B cell (primary cell): ENCODE results near the gene VWA5A. TPM values are rescaled to one million over a fixed set of nuclear protein-coding genes. Genes with fewer than 3 reads are reported as not detected.
A peak's percentile ranks its signal among the peaks of the same experiment; 100 is the strongest.

Experiments
- ATAC-seq: fragments of 200-7000 bp; cut with Tn5 transposase; one replicate; pipeline ENCODE4 v1.10.0; 2021; ENCODE audit warnings: low read depth, mild to moderate bottlenecking, moderate number of reproducible peaks, moderate library complexity
- CTCF ChIA-PET: fragments of 350-600 bp; sonication (Branson Sonifier 250); formaldehyde crosslinking; loops from one replicate; lab custom pipeline; 2021; ENCODE audit warnings: antibody characterized with exemption, inconsistent platforms; lab: Charles Lee
- POLR2A ChIA-PET: fragments of 350-600 bp; sonication (Branson Sonifier 250); formaldehyde crosslinking; loops from one replicate; lab custom pipeline; 2021; ENCODE audit warnings: antibody characterized with exemption; lab: Charles Lee
- DNase-seq: peaks from one replicate; pipeline ENCODE4 v3.0.0; 2013
- H2AFZ ChIP-seq: 2 replicates; pipeline ENCODE4 v1.6.1; 2012; ENCODE audit warnings: mild to moderate bottlenecking, low read depth, low read length; ENCODE audit not compliant: insufficient read depth, poor library complexity, severe bottlenecking
- H3K27ac ChIP-seq, 2 donors: 1 replicate in 1 of 2; 2 replicates in 1 of 2; pipeline ENCODE4 v1.5.1; 2012 to 2013; ENCODE audit warnings: low read length in 2 of 2, mild to moderate bottlenecking in 2 of 2, moderate library complexity in 1 of 2
- H3K27me3 ChIP-seq, 4 experiments: fragments of 200-600 bp in 1 of 4; sonication (generic) in 1 of 4; replicated peaks in 1 of 4; 1 replicate in 2 of 4; 2 replicates in 2 of 4; pipeline versions ENCODE4 v1.6.1 to v1.7.0; 2013 to 2016; ENCODE audit warnings: low read length in 3 of 4, mild to moderate bottlenecking in 2 of 4, mixed read lengths in 1 of 4, moderate library complexity in 1 of 4; ENCODE audit not compliant: insufficient read depth in 4 of 4, control insufficient read depth in 3 of 4; ENCODE audit errors: control extremely low read depth in 1 of 4
- H3K36me3 ChIP-seq, 2 experiments: replicated peaks in 1 of 2; 1 replicate in 1 of 2; 2 replicates in 1 of 2; pipeline versions ENCODE4 v1.6.1 to v1.7.1; 2013; ENCODE audit warnings: low read length in 1 of 2; ENCODE audit not compliant: insufficient read depth in 2 of 2, control insufficient read depth in 1 of 2; ENCODE audit errors: control extremely low read depth in 1 of 2, extremely low read depth in 1 of 2
- H3K4me1 ChIP-seq, 2 donors: fragments of 200-600 bp in 1 of 2; sonication (generic) in 1 of 2; 1 replicate in 1 of 2; 2 replicates in 1 of 2; pipeline versions ENCODE4 v1.5.1 to v1.6.1; 2013 to 2017; ENCODE audit warnings: low read length in 2 of 2; ENCODE audit not compliant: control insufficient read depth in 2 of 2, insufficient read depth in 2 of 2
- H3K4me2 ChIP-seq: replicated peaks from 2 replicates; pipeline ENCODE3; 2012; ENCODE audit warnings: mild to moderate bottlenecking, low read depth, low read length; ENCODE audit not compliant: poor library complexity, severe bottlenecking
- H3K4me3 ChIP-seq, 5 experiments: fragments of 200-600 bp in 1 of 5; sonication (generic) in 1 of 5; 1 replicate in 3 of 5; 2 replicates in 2 of 5; pipeline versions ENCODE4 v1.5.1 to v1.7.0; 2011 to 2016; ENCODE audit warnings: low read length in 4 of 5, mild to moderate bottlenecking in 4 of 5, low read depth in 2 of 5, control low read depth in 1 of 5, moderate library complexity in 1 of 5; ENCODE audit not compliant: insufficient read depth in 1 of 5; ENCODE audit errors: control extremely low read depth in 1 of 5, extremely low read depth in 1 of 5
- H3K79me2 ChIP-seq: fragments of 200-600 bp; sonication (generic); one replicate; pipeline ENCODE4 v1.6.0; 2016; ENCODE audit warnings: low read length; ENCODE audit not compliant: control insufficient read depth, insufficient read depth
- H3K9ac ChIP-seq: fragments of 200-600 bp; sonication (generic); 2 replicates; pipeline ENCODE4 v1.6.1; 2017; ENCODE audit warnings: mild to moderate bottlenecking, low read length, moderate library complexity
- H3K9me3 ChIP-seq, 3 donors: one replicate each; pipeline versions ENCODE4 v1.6.1 to v1.7.1; 2013; ENCODE audit warnings: low read length in 2 of 3; ENCODE audit not compliant: control insufficient read depth in 2 of 3, insufficient read depth in 1 of 3; ENCODE audit errors: control extremely low read depth in 1 of 3
- H4K20me1 ChIP-seq: 2 replicates; pipeline ENCODE4 v1.6.0; 2012; ENCODE audit warnings: mild to moderate bottlenecking, low read length; ENCODE audit not compliant: insufficient read depth, control insufficient read depth, poor library complexity, severe bottlenecking
- H3K27ac Mint-ChIP-seq: one replicate; pipeline ENCODE4 v1.8.0; 2021; ENCODE audit warnings: mixed read lengths
- H3K27me3 Mint-ChIP-seq: one replicate; pipeline ENCODE4 v1.8.0; 2021; ENCODE audit warnings: mixed read lengths
- H3K4me1 Mint-ChIP-seq: one replicate; pipeline ENCODE4 v1.8.0; 2021; ENCODE audit warnings: mixed read lengths
- H3K4me3 Mint-ChIP-seq: one replicate; pipeline ENCODE4 v1.8.0; 2021; ENCODE audit warnings: mixed read lengths
- H3K9me3 Mint-ChIP-seq: one replicate; pipeline ENCODE4 v1.8.0; 2022; ENCODE audit warnings: mixed read lengths; ENCODE audit not compliant: insufficient read depth
- CTCF ChIP-seq: fragments of 200-600 bp; IDR thresholded peaks from one replicate; pipeline ENCODE4 v1.8.0; 2022; ENCODE audit warnings: antibody characterized with exemption, mild to moderate bottlenecking
- EZH2 ChIP-seq: IDR thresholded peaks from 2 replicates; pipeline ENCODE4 v1.6.1; 2012; ENCODE audit warnings: borderline replicate concordance, low read depth, mild to moderate bottlenecking, moderate library complexity, low read length; ENCODE audit not compliant: insufficient read depth, poor library complexity, severe bottlenecking
- WGBS: methylation state at CpG from one replicate; pipeline ENCODE4 v1.1.5; 2013; ENCODE audit warnings: missing lambda C conversion rate; ENCODE audit not compliant: insufficient coverage; 5-methylcytosine and 5-hydroxymethylcytosine counted together
- intact Hi-C: fragments of 100-400 bp; cut with micrococcal nuclease; formaldehyde crosslinking; loops from one replicate; pipeline ENCODE4 v1.10.0; 2022
- polyA plus RNA-seq: library from polyadenylated mRNA; depleted of rRNA; stranded (reverse); fragments of >200 nt; gene quantifications from 2 replicates; pipeline ENCODE4 v1.2.3, GENCODE V29; 2012
- total RNA-seq, 2 donors: library from RNA; stranded (reverse); fragments of 120-200 nt in 1 of 2; gene quantifications; 1 replicate in 1 of 2; 2 replicates in 1 of 2; pipeline versions ENCODE4 v1.2.3 to v1.2.4, GENCODE V29; 2013 to 2022

VWA5A gene
- total and polyA plus RNA-seq, 2 donors (not counting 1 experiment from before 2014, with no cell fraction given) = 4.9 to 6.3 TPM

GRCh38 chr11:124150684-124151083, 35.4 kb downstream of the VWA5A start:
- Histone ChIP-seq H3K4me3 (no peak overlapping the region), H3K27ac (no peak overlapping the region), H2AFZ (no peak overlapping the region), H3K4me1 (no peaks in the 10 kb centered on the region), H3K9ac (no peak overlapping the region), H3K4me2 (no peak overlapping the region), H4K20me1 (no peaks in the 10 kb centered on the region), H3K9me3 (no peaks in the 10 kb centered on the region), H3K36me3 (no peaks in the 10 kb centered on the region), H3K79me2 (no peaks in the 10 kb centered on the region), H3K27me3 (no peaks in the 10 kb centered on the region)
- peaks cover 4% of the 10 kb centered on the region for H3K4me1 Mint-ChIP-seq
- H3K9me3 Mint-ChIP-seq = no peaks in the 10 kb centered on the region
- POLR2A ChIA-PET = no interaction called here
- no peak for ATAC-seq
- no peak overlapping the region for H3K27ac Mint-ChIP-seq
- TF ChIP-seq CTCF (no peak), EZH2 (no peak)
- intact Hi-C loops = no loop called here
- CTCF ChIA-PET = no interaction called here
- H3K27me3 Mint-ChIP-seq = no peaks in the 10 kb centered on the region
- peak; percentile 39 for DNase-seq
- 50% methylated on average over 1 of the region's 5 CpGs for whole genome bisulfite sequencing
- H3K4me3 Mint-ChIP-seq = no peak overlapping the region

- H3K27me3 ChIP-seq = no peaks in the 10 kb centered on the region
- H3K79me2 ChIP-seq = no peaks in the 10 kb centered on the region
- no peaks in the 10 kb centered on the region for H3K36me3 ChIP-seq
- no peak overlapping the region for H2AFZ ChIP-seq
- no peak for DNase-seq
- H3K4me3 ChIP-seq = no peak overlapping the region
- Mint-ChIP-seq H3K27ac (no peak overlapping the region), H3K4me1 (peaks cover 4% of the 10 kb centered on the region), H3K4me3 (no peak overlapping the region), H3K9me3 (no peaks in the 10 kb centered on the region), H3K27me3 (peaks cover 2% of the 10 kb centered on the region)
- TF ChIP-seq EZH2 = no peak
- no peak for TF ChIP-seq CTCF
- ATAC-seq = no peak
- H3K4me2 ChIP-seq = no peak overlapping the region
- no peaks in the 10 kb centered on the region for H4K20me1 ChIP-seq
- H3K4me1 ChIP-seq = no peaks in the 10 kb centered on the region
- no peak overlapping the region for H3K27ac ChIP-seq
- intact Hi-C loops = no loop called here
- POLR2A ChIA-PET = no interaction called here
- no peaks in the 10 kb centered on the region for H3K9me3 ChIP-seq
- CTCF ChIA-PET = no interaction called here
- H3K9ac ChIP-seq = no peak overlapping the region
- no CpG with 5 or more reads among the region's 3 CpGs for WGBS
Measured at GRCh38 chr11:124152770-124153407, 37.6 kb downstream of the VWA5A start.
